IgD-negative memory B cell (primary cell): ENCODE measurements around the gene ATP6V1F. TPM values are rescaled to one million over a fixed set of nuclear protein-coding genes. Genes with fewer than 3 reads are reported as not detected.

Experiments used
- H3K27ac Mint-ChIP-seq, 3 donors: one replicate each; pipeline ENCODE4 v1.8.0; 2020 to 2022; ENCODE audit warnings: mild to moderate bottlenecking in 3 of 3, mixed read lengths in 3 of 3, moderate library complexity in 1 of 3
- H3K27me3 Mint-ChIP-seq: one replicate; pipeline ENCODE4 v1.8.0; 2021; ENCODE audit warnings: mixed read lengths
- H3K36me3 Mint-ChIP-seq: one replicate; pipeline ENCODE4 v1.8.0; 2020; ENCODE audit warnings: mild to moderate bottlenecking, mixed read lengths
- H3K4me1 Mint-ChIP-seq, 3 donors: one replicate each; pipeline ENCODE4 v1.8.0; 2020 to 2022; ENCODE audit warnings: mixed read lengths in 3 of 3, mild to moderate bottlenecking in 1 of 3
- H3K4me3 Mint-ChIP-seq, 4 donors: one replicate each; pipeline ENCODE4 v1.8.0; 2020 to 2022; ENCODE audit warnings: mild to moderate bottlenecking in 4 of 4, mixed read lengths in 4 of 4, moderate library complexity in 3 of 4
- H3K9me3 Mint-ChIP-seq, 3 donors: one replicate each; pipeline ENCODE4 v1.8.0; 2020 to 2021; ENCODE audit warnings: mixed read lengths in 3 of 3, mild to moderate bottlenecking in 1 of 3
- polyA plus RNA-seq: library from polyadenylated mRNA; unstranded; fragments of 300-500 nt; fragmentation: Illumina TruSeq; gene quantifications from one replicate; pipeline ENCODE4 v1.2.3, GENCODE V29; 2021

Gene ATP6V1F
- polyA plus RNA-seq, 1 donor from 2014 or later, result 325 TPM

DNA sequence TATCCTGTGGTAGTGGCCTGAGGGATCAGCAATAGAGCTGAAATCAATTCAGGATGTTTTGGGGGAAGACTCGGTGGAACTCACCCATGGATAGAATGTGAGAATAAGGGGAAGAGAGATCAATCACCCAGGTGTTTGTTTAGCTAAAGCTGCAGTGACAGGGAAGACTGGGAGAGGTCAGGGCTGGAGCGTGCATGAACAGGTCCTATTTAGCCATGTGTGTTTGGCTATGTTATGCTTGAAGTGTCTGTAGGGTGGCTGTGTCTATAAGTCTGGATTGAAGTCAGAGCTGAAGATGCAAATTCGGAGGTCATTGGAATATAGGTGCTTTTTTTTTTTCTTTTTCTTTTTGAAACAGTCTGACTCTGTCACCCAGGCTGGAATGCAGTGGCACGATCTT lies 4.6 kb downstream of the ATP6V1F start:
- H3K27ac Mint-ChIP-seq, result no peak overlapping the region
- H3K4me1 Mint-ChIP-seq, result peaks cover 24 to 35% (median 24%) of the 10 kb centered on the region in 3 donors
- peak overlapping the region in 2 of 4 donors; percentile 1 to 19 for H3K4me3 Mint-ChIP-seq
- peaks cover 6% of the 10 kb centered on the region for H3K27me3 Mint-ChIP-seq
- no peaks in the 10 kb centered on the region for H3K9me3 Mint-ChIP-seq
- peaks cover 11% of the 10 kb centered on the region for H3K36me3 Mint-ChIP-seq

DNA sequence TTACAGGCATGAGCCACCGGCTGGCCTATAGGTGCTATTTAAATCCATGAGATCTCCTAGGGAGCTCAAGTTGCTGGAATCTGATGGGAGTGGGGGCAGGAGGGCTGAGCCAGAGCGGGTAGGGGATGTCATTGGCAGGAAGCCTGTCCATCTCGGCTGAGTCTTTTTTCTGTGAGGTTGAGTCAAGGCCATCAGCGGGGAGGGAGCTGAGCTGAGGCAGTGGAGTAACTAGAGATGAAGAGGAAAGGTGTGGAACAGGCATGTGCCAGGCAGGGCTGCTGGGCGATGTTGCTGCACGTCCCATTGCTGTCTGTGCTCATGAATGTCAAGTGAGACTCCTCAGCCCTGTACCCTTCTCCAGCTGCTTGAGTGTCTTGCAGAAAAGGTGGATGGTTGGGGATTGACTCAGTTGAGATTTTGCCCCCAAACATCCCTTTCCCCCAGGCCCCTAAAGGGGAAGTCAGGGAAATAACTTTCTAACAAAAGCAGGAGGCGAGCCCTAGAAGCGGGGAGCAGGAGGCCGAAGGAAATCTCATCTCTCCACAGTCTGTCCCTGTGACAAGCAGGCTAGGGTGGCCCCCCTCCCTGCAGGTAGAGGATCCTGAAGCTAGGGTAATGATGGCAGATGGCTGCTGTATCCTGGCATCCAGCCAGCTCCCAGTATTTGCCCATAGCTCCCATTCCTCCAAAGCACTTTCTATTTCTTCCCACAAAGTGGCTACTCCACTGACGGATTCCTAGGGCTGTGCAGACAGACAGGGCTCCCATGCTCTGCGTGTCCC lies 5.4 kb downstream of the ATP6V1F start:
- Mint-ChIP-seq H3K27me3 (peaks cover 6% of the 10 kb centered on the region), H3K36me3 (peaks cover 11% of the 10 kb centered on the region), H3K9me3 (no peaks in the 10 kb centered on the region), H3K4me3 (peak overlapping the region in 3 of 4 donors; percentile 42 to 74 (median 45)), H3K27ac (peak overlapping the region in 2 of 3 donors; percentile 63 to 71), H3K4me1 (peaks cover 18 to 27% (median 19%) of the 10 kb centered on the region in 3 donors)

DNA sequence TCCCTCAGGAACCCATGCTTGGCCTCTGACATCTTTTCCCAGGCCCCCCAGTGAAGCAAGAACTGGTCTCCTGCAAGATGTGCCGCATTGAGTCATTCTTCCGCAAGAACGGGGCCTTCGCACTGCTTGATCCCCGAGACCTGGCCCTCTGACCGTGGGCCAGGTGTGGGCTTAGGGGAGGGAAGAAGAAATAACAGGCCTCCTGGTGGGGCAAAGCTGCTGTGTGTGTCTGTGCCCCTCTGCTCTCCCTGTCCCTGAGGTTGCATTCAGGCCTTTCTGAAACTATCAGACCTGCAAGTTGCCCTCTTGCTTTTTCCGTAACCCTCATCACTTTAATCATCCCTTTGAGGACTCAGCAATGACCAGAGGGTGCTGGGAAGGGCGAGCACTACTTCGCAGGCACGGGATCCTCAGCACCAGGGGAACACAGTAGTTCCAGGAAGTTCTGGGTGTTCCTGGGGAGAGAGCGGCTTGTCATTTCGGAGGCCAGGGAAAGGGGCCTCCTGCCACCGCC lies 6.0 kb downstream of the ATP6V1F start:
- H3K36me3 Mint-ChIP-seq, result peaks cover 11% of the 10 kb centered on the region
- peaks cover 6% of the 10 kb centered on the region for H3K27me3 Mint-ChIP-seq
- H3K27ac Mint-ChIP-seq, result peak overlapping the region in 1 of 3 donors; percentile 71
- H3K4me3 Mint-ChIP-seq, result peak overlapping the region in 3 of 4 donors; percentile 71 to 81 (median 74)
- no peaks in the 10 kb centered on the region for H3K9me3 Mint-ChIP-seq
- peaks cover 16 to 21% (median 17%) of the 10 kb centered on the region in 3 donors for H3K4me1 Mint-ChIP-seq

DNA sequence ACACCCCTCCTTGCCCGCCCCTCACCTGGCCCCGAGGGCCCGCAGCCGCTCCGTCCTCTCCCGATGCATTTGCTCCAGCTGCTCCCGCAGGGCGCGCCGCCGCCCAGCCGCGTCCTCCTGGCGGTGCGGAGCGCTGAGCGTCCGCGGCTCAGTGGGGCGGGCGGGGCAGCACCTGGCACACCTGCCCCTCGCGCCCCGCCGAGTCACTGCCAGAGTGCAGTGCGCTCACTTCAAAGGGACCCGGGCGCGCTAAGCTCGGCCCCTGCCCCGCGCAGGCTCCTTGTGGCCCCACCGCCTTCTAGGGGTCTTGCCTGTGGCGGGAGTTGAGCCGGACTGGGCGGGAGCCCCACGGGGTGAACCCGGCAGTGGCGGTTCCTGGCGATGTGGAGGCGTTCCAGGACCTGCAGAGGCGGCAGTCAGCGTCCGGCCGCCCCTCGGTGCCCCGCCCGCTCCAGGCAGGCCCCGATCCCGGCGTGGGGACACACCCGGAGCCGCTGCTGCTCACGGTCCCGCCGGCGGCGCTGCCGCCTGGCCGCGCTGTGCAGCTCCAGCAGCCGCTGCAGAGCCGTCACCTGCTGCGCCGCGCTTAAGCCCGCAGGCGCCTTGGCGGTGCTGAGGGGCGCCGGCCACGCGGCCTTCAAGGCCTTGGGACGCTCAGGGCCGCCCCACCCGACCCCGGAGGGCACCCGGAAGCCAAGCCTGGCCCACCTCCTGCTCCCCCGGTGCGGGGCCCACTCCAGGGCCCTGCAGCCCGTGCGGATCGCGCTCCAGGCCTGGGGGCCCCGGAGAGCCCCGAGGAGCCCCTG lies 6.7 kb downstream of the ATP6V1F start:
- H3K27me3 Mint-ChIP-seq, result peaks cover 6% of the 10 kb centered on the region
- H3K36me3 Mint-ChIP-seq, result peaks cover 11% of the 10 kb centered on the region
- H3K4me1 Mint-ChIP-seq, result peaks cover 12 to 20% (median 15%) of the 10 kb centered on the region in 3 donors
- peak overlapping the region in 3 of 4 donors; percentile 71 to 83 (median 81) for H3K4me3 Mint-ChIP-seq
- no peaks in the 10 kb centered on the region for H3K9me3 Mint-ChIP-seq
- H3K27ac Mint-ChIP-seq, result peak overlapping the region in 1 of 3 donors; percentile 71

DNA sequence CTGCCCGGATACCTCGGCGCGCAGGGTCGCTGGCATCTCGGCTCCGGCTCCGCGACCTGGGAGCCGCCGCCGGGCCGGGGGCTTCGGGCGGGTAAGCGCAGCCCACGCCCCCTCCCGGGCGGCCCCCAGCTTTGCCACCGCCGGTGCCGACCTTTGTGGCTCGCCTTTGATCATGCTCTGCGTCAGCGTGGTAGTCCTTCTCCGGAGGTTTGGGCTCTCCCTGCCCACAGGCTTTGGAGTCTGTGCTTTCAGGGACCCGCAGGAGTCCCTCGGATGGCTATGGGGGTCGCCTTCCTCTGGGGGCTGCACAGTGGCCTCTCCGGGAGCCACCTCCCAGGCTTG lies 7.3 kb downstream of the ATP6V1F start:
- Mint-ChIP-seq H3K27me3 (peaks cover 6% of the 10 kb centered on the region), H3K4me1 (peaks cover 8 to 16% (median 15%) of the 10 kb centered on the region in 3 donors), H3K4me3 (peak overlapping the region; percentile 64 to 90 (median 76)), H3K27ac (peak overlapping the region in 1 of 3 donors; percentile 79), H3K36me3 (peaks cover 11% of the 10 kb centered on the region), H3K9me3 (no peaks in the 10 kb centered on the region)

DNA sequence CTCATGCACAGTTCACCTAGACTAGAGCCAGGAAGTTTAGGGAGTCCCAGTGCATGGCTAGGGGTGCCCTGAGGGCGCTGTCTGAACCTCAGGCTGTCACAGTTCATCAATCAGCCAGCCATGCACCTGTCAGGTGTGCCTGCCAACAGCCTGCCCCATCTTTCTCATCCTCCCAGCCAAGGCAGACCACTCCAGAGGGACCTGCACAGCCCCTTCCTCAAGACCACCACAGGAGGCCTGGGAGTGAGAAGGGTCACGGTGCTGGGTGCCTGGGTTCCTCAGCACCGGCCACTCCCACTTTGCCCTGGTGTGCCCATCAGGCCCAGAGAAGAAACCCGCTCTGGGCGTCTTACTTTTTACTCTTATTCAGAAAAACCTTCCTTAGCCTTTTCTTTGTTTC lies 8.4 kb downstream of the ATP6V1F start:
- peak overlapping the region in 2 of 3 donors; percentile 43 to 79 for H3K27ac Mint-ChIP-seq
- H3K36me3 Mint-ChIP-seq, result peaks cover 4% of the 10 kb centered on the region
- peaks cover 6% of the 10 kb centered on the region for H3K27me3 Mint-ChIP-seq
- peaks cover 7 to 15% (median 15%) of the 10 kb centered on the region in 3 donors for H3K4me1 Mint-ChIP-seq
- H3K9me3 Mint-ChIP-seq, result no peaks in the 10 kb centered on the region
- peak overlapping the region in 3 of 4 donors; percentile 27 to 65 (median 54) for H3K4me3 Mint-ChIP-seq

DNA sequence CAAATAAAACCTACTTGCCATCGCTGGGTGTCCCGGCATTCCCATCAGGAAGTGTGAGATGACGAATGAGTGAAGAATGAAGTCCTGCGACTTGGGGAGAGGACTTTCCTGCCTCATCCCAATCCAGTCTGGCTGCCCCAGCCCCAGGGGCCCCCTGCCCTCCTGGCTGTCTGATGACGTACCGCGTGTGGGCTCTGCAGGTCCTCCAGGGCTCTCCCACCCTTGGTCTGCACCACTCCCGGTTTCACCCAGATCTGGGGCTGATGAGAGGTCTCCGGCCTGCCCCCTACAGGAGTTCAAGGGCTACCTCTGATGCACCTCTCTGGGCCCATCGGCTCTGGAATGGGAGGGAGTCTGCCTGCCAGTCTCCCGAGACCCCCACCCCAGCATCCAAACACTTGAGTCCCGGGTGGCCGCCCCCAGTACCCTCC lies 9.8 kb downstream of the ATP6V1F start:
- Mint-ChIP-seq H3K4me3 (no peak overlapping the region), H3K27ac (peak overlapping the region in 1 of 3 donors; percentile 41), H3K9me3 (no peaks in the 10 kb centered on the region), H3K4me1 (peaks cover 7 to 11% (median 10%) of the 10 kb centered on the region in 3 donors), H3K27me3 (peaks cover 6% of the 10 kb centered on the region), H3K36me3 (peaks cover 4% of the 10 kb centered on the region)

DNA sequence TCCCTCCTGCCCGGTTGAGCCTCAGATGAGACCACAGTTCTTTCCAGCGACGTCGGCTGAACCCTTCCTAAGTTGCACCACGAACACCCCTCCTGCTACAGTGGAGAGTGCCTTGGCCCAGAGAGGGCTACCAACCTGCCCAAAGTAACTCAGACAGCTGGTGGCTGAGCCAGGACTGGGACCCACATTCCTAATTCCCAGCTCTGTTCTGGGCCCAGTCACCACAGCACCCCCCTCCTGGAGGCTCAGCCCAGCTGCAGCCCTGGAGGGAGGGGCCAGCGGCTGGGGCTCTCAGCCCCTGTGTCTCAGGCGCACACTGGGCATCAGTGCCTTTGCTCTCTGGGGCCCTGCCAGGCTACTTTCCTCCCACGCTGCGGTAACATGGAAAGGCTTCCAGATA lies 10.6 kb downstream of the ATP6V1F start:
- Mint-ChIP-seq H3K4me3 (no peak overlapping the region), H3K27ac (no peak overlapping the region), H3K4me1 (peaks cover 5 to 11% (median 9%) of the 10 kb centered on the region in 3 donors), H3K27me3 (peaks cover 6% of the 10 kb centered on the region), H3K36me3 (peaks cover 4% of the 10 kb centered on the region), H3K9me3 (no peaks in the 10 kb centered on the region)

DNA sequence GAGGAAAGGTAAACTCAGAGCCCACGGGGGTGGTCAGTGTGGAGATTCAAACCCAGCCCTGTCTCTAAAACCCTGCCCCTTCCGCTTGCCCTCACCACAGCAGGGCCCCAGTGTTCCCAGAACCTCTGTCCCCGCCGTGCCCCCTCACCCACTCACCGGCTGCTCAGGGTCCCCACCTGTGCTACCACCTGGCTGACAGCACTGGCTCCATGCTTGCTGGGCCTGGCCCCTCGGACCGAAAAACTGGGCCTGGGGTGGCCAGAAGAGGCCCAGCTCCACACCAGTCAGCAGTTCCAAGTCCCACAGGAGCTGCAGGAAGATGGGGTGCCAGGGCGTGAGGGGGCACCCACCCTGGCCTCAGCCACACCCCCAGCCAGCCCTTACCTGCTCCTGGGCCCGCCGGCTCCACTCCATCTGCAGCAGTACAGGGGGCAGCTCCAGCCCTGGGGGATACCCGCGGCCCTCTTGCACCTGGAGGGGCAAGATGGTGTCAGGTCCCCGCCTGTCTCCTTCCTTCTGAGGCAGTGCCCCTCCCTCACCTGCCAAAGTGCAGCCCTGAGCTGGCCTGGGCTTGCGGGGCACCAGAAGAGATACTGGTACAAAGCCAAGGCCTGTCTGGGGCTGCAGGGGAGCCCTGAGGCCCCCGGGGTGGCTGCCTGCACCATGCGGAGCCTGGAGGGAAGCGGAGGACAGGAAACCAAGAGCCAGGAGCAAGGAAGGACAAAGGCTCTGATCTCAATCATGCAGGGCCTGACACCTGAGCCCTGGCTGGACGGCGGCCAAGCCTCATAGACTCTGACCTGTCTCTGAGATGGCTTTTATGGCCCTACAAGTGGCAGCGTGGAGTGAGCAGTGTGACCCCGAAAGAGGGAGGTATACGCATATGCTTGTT lies 11.7 kb downstream of the ATP6V1F start:
- Mint-ChIP-seq H3K9me3 (no peaks in the 10 kb centered on the region), H3K27me3 (peaks cover 6% of the 10 kb centered on the region), H3K4me1 (peaks cover 5 to 11% (median 7%) of the 10 kb centered on the region in 3 donors), H3K36me3 (peaks cover 4% of the 10 kb centered on the region), H3K4me3 (no peak overlapping the region), H3K27ac (no peak overlapping the region)

DNA sequence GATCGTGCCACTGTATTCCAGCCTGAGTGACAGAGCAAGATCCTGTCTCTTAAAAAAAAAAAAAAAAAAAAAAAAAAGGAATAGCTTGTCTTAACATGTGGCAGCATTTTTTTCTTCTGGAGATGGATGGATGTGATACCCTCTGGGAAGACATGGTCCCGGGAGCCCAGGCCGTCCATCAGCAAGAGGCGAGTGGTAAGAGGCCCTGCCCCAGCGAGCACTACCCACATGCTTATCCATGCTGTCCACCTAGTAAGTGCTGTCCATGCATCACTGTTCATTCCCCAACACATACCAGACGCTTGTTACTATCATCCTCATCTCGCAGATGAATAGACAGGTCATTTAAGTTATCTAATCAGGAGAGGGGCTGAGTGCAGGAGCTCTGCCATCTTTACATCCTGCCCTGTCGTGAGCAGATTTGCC lies 12.9 kb downstream of the ATP6V1F start:
- Mint-ChIP-seq H3K4me3 (no peak overlapping the region), H3K36me3 (peaks cover 2% of the 10 kb centered on the region), H3K9me3 (no peaks in the 10 kb centered on the region), H3K4me1 (peaks cover 0 to 6% (median 2%) of the 10 kb centered on the region in 3 donors), H3K27me3 (no peaks in the 10 kb centered on the region), H3K27ac (no peak overlapping the region)

DNA sequence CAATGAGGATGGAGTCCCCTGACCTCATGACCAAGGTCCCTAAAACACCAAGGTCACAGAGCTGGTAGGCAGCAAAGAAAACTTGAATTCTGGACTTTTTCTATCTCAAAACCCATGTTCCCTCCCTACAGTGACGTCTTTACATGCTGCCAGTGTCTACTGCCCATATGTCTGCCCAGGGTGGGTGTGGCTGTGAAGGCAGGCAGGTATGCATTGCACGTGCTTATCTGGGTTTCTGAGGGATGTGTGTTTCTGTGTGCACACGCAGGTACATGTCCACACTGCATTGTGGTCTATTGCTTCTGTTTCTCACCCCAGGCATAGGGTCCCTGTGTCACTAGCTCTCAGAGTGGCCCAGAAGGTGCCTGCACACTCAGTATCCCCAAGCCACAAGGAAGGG lies 13.5 kb downstream of the ATP6V1F start:
- no peak overlapping the region for H3K27ac Mint-ChIP-seq
- H3K9me3 Mint-ChIP-seq, result no peaks in the 10 kb centered on the region

DNA sequence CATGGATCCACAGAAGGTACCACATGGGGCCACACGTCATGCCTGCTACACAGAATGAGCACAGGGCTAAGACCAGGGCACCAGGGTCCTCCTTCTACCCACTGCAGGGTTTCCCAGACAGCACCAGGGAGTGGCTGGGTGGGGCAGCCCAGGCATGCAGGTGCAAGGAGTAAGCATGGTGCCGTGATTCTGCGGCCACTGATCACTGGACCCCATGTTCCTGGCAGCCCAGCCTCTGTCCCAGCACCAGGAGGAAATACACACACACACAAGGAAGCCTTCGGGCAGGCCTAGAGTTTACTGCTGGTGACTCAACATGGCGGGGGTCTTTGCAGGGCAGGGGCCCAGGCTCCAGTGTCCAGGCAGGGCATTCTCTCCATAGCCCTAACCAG lies 13.9 kb downstream of the ATP6V1F start:
- Mint-ChIP-seq H3K27me3 (no peaks in the 10 kb centered on the region), H3K9me3 (no peaks in the 10 kb centered on the region), H3K4me3 (no peak overlapping the region), H3K4me1 (peaks cover 0 to 5% (median 2%) of the 10 kb centered on the region in 3 donors), H3K27ac (no peak overlapping the region), H3K36me3 (peaks cover 2% of the 10 kb centered on the region)

More for the DNA sequence above, 13.5 kb downstream of the ATP6V1F start:
- Mint-ChIP-seq H3K4me1 (peaks cover 0 to 6% (median 2%) of the 10 kb centered on the region in 3 donors), H3K4me3 (no peak overlapping the region), H3K27me3 (no peaks in the 10 kb centered on the region), H3K36me3 (peaks cover 2% of the 10 kb centered on the region)

DNA sequence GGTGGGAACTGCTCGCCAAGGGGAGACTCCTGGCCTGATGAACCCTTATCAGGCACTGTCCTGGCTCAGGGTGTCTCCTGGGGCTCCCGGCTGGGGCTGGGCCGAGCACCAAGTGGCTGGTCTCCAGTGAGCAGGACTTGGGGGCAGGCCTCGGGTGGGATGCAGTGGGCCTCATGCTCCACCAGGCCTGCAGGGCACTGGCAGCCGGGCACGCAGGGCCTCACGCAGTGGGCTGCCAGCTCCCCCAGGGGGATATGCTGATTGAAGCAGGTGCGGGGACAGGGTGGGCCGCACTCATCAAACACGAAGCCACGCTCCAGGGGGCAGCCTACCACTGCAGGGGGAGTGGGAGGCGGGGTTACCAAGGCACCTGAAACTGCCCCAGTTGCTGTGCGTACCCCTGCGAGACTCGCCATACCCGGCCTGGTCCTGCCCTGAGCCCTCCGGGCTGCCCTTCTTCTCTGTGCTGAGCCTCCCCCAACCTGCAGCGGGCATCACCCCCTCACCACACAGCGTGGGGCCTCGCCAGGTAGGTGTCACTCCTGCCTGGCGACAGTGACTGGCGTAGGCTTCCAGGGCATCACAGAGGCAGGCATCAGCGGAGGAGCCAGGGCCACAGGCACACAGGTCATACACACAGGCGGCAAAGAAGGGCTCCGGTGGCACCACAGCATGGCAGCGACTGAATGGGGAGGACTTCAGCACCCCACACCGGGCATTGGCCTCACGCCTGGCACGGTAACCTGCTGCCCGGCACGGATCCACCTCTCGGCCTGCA lies 14.5 kb downstream of the ATP6V1F start:
- Mint-ChIP-seq H3K27me3 (no peaks in the 10 kb centered on the region), H3K4me1 (peaks cover 0 to 2% (median 0%) of the 10 kb centered on the region in 3 donors), H3K4me3 (no peak overlapping the region), H3K9me3 (no peaks in the 10 kb centered on the region), H3K27ac (no peak overlapping the region), H3K36me3 (peaks cover 2% of the 10 kb centered on the region)

DNA sequence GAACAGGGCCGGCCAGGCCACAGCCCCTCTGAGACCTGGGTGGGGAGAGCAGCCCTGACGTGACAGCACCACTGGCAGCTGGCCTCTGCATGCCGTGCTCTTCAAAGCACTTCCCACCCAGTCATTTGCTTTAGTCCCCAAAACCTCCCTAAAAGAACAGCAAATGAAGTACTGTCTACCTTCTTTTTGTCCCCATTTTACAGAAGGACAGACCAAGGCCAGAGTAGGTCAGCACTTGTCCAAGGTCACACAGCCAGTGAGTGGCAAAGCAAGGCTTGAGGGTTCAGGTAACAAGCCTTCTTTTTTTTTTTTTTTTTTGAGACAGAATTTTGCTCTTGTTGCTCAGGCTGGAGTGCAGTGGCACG lies 15.1 kb downstream of the ATP6V1F start:
- Mint-ChIP-seq H3K4me3 (no peak overlapping the region), H3K9me3 (no peaks in the 10 kb centered on the region), H3K36me3 (peaks cover 2% of the 10 kb centered on the region), H3K27me3 (no peaks in the 10 kb centered on the region), H3K27ac (no peak overlapping the region), H3K4me1 (peaks cover 0 to 2% (median 1%) of the 10 kb centered on the region in 3 donors)
